Upper lobe of right lung (tissue), 1 donor: ENCODE results near the gene CADPS. TPM values are rescaled to one million over a fixed set of nuclear protein-coding genes. Genes with fewer than 3 reads are reported as not detected.

ENCODE experiments used
- ATAC-seq: fragments of 200-7000 bp; cut with Tn5 transposase; one replicate; pipeline ENCODE4 v1.9.1; 2020; ENCODE audit warnings: mild to moderate bottlenecking, moderate library complexity
- DNase-seq: peaks from one replicate; pipeline ENCODE4 v3.0.0-alpha.2; 2020
- H3K27ac ChIP-seq: fragments of 200-600 bp; one replicate; pipeline ENCODE4 v1.8.0; 2022
- H3K27me3 ChIP-seq: fragments of 200-600 bp; one replicate; pipeline ENCODE4 v1.8.0; 2022; ENCODE audit warnings: mild to moderate bottlenecking
- H3K36me3 ChIP-seq: fragments of 200-600 bp; one replicate; pipeline ENCODE4 v1.8.0; 2022
- H3K4me1 ChIP-seq: fragments of 200-600 bp; one replicate; pipeline ENCODE4 v1.8.0; 2022
- H3K4me3 ChIP-seq: fragments of 200-600 bp; one replicate; pipeline ENCODE4 v1.8.0; 2022; ENCODE audit warnings: mild to moderate bottlenecking
- H3K9me3 ChIP-seq: fragments of 200-600 bp; one replicate; pipeline ENCODE4 v1.8.0; 2022
- intact Hi-C: fragments of 100-400 bp; cut with DNase I; formaldehyde crosslinking; loops from one replicate; pipeline ENCODE4 v1.11.0; 2022
- total RNA-seq: library from RNA; stranded (reverse); fragmentation: NEBNext Ultra II Directional; extraction: Animal tissue kit (Norgen Biotek cat#: 25700); gene quantifications from one replicate; pipeline ENCODE4 v1.2.1, GENCODE V29; 2021
- TF ChIP-seq, protein P1 (sequence below): fragments of 200-600 bp; IDR thresholded peaks from one replicate; pipeline ENCODE4 v1.8.0; 2022; ENCODE audit warnings: antibody characterized with exemption
- donor health status: DM: no; HTN: yes; CAD: no; lungs with severe emphysema.

The CADPS gene
- total RNA-seq, 1 donor from 2014 or later = 1.1 TPM

DNA sequence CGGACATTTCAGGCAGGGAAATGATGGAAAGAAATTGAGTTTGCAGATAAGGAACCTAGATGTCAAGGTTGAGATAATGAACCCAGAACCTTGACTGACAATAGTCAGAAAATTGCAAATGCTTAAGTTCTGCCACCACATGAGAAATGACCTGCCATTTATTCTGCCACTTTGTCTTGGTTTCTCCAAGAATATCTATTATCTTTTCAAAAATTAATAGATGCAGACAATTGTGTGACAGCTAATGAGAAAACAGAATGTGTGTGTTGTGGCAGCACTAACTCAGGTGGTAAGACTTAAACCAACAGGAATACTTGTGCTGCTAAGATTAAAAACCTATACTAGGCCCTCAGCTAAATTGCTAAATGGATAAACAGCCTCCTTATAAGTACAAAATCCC, 52.3 kb downstream of the CADPS start:
- intact Hi-C loops = no loop called here
- TF ChIP-seq, protein P1, sequence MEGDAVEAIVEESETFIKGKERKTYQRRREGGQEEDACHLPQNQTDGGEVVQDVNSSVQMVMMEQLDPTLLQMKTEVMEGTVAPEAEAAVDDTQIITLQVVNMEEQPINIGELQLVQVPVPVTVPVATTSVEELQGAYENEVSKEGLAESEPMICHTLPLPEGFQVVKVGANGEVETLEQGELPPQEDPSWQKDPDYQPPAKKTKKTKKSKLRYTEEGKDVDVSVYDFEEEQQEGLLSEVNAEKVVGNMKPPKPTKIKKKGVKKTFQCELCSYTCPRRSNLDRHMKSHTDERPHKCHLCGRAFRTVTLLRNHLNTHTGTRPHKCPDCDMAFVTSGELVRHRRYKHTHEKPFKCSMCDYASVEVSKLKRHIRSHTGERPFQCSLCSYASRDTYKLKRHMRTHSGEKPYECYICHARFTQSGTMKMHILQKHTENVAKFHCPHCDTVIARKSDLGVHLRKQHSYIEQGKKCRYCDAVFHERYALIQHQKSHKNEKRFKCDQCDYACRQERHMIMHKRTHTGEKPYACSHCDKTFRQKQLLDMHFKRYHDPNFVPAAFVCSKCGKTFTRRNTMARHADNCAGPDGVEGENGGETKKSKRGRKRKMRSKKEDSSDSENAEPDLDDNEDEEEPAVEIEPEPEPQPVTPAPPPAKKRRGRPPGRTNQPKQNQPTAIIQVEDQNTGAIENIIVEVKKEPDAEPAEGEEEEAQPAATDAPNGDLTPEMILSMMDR = no peak
- no peak overlapping the region for H3K4me3 ChIP-seq
- ATAC-seq = no peak
- H3K36me3 ChIP-seq = no peaks in the 10 kb centered on the region
- no peaks in the 10 kb centered on the region for H3K4me1 ChIP-seq
- H3K9me3 ChIP-seq = no peaks in the 10 kb centered on the region
- no peaks in the 10 kb centered on the region for H3K27me3 ChIP-seq
- H3K27ac ChIP-seq = no peak overlapping the region
- DNase-seq = no peak

DNA sequence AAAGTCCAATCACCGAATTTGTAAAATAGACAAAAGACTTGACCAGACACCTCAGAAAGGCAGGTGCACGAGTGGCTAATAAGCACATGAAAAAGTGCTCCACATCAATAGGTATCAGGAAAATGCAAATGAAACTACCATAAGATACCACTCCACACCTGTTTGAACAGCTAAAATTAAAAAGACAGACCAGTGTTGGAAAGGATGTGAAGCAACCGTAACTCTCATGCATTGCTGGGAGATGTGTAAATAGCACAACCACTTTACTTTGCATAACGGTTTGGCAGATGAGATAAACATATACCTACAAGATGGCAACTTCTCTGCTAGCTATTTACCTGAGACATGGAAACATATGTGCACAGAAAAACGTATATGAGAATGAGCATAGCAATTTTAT, 56.9 kb downstream of the CADPS start:
- Histone ChIP-seq H3K36me3 (no peaks in the 10 kb centered on the region), H3K9me3 (no peaks in the 10 kb centered on the region), H3K27ac (no peak overlapping the region), H3K4me3 (no peak overlapping the region), H3K4me1 (no peaks in the 10 kb centered on the region), H3K27me3 (no peaks in the 10 kb centered on the region)
- TF ChIP-seq, protein P1 = no peak
- intact Hi-C loops = no loop called here
- no peak for DNase-seq
- ATAC-seq = no peak

DNA sequence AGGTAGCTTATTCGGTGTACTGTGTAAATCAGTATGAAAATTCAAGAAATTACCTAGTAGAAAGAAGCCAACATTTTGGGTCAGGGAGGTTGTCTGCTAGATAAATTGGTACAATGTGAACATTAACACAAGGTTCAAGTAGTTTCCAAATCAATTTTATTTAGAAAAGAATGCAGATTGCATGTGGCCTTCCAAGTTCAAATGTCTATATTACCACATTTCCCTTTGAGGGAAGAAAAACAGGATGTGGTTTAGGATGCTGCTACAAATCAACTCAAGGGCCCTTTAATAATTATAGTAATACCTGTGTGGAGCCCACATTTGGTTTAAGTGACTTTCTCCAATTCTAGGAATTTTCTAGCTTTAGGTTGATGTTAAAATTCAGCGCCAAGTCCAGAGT, 57.5 kb downstream of the CADPS start:
- no peaks in the 10 kb centered on the region for H3K9me3 ChIP-seq
- intact Hi-C loops = no loop called here
- DNase-seq = no peak
- no peaks in the 10 kb centered on the region for H3K4me1 ChIP-seq
- no peak overlapping the region for H3K4me3 ChIP-seq
- H3K36me3 ChIP-seq = no peaks in the 10 kb centered on the region
- TF ChIP-seq, protein P1 = no peak
- ATAC-seq = no peak
- H3K27me3 ChIP-seq = no peaks in the 10 kb centered on the region
- no peak overlapping the region for H3K27ac ChIP-seq

DNA sequence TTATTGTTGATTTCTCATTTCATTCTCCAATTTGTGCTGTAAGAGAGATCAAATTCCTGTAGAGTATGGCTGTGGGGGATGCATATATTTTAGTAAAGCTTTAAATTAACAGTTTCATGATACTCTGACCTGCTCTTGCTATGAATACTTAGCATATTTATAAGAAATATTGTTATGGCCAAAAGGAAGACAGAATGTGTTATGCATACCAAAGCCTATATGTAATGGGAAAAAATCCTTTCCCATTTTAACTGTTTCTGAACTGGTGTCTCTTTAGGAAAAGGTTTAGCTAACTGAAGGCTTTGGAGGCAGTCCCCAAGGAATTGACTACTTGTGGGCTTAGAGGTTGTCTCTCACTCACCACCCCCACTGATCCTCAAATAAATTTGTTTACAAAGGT, 59.2 kb downstream of the CADPS start:
- no peaks in the 10 kb centered on the region for H3K9me3 ChIP-seq
- H3K27me3 ChIP-seq = no peaks in the 10 kb centered on the region
- no peak overlapping the region for H3K4me3 ChIP-seq
- no peak overlapping the region for H3K27ac ChIP-seq
- TF ChIP-seq, protein P1 = no peak
- no peaks in the 10 kb centered on the region for H3K4me1 ChIP-seq
- no peaks in the 10 kb centered on the region for H3K36me3 ChIP-seq
- intact Hi-C loops = no loop called here
- no peak for ATAC-seq
- no peak for DNase-seq

DNA sequence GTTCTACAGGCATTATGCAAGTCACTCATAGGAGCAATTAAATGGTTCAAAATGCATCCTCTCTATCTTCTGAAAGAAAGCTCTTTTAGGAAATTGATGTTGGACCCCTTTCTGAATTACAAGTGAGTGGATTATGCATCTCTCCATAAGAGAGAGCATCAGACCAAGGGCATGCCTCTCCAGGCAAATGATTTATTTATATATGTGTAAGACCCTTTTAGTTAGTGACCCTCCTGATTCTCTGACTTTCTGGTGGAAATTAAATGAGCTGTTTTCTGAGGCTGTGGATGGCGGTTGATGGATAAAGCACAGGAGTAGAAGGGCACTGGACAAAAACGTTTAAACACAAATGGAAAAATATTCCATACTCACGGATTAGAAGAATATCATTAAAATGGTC, 62.6 kb downstream of the CADPS start:
- H3K36me3 ChIP-seq = no peaks in the 10 kb centered on the region
- DNase-seq (no peak), ATAC-seq (no peak)
- intact Hi-C loops = no loop called here
- H3K9me3 ChIP-seq = no peaks in the 10 kb centered on the region
- no peaks in the 10 kb centered on the region for H3K27me3 ChIP-seq
- H3K27ac ChIP-seq = no peak overlapping the region
- H3K4me1 ChIP-seq = no peaks in the 10 kb centered on the region
- TF ChIP-seq, protein P1 = no peak
- no peak overlapping the region for H3K4me3 ChIP-seq

DNA sequence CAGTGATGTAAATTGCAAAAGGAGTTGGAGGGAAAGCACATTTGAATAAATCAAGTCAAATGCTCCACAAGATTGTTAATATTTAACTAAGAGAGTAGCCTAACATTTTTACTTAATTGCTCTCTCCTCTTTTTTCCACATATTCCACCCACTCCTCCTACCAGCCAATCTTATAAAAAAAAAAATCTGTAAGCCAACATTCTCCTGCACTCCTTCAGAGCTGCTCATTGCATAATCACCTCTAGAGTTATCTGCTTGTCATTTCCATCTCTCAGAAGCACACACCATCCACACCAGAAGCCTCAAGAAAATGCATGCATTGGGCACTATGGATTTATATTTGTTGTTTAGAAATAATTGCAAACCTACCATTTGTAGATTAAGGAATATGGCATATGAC, 64.1 kb downstream of the CADPS start:
- intact Hi-C loops = no loop called here
- H3K27me3 ChIP-seq = no peaks in the 10 kb centered on the region
- TF ChIP-seq, protein P1 = no peak

More for the DNA sequence above, 64.1 kb downstream of the CADPS start:
- Histone ChIP-seq H3K9me3 (no peaks in the 10 kb centered on the region), H3K4me3 (no peak overlapping the region), H3K4me1 (no peaks in the 10 kb centered on the region), H3K36me3 (no peaks in the 10 kb centered on the region), H3K27ac (no peak overlapping the region)
- DNase-seq = no peak
- no peak for ATAC-seq
